ENCODE results near the gene MRPS18A.
"Not testable (repeated sequence)": the region's sequence is repeated elsewhere in the genome, so short reads cannot be mapped to it uniquely, and the experiment has no call there.

Gene MRPS18A

DNA sequence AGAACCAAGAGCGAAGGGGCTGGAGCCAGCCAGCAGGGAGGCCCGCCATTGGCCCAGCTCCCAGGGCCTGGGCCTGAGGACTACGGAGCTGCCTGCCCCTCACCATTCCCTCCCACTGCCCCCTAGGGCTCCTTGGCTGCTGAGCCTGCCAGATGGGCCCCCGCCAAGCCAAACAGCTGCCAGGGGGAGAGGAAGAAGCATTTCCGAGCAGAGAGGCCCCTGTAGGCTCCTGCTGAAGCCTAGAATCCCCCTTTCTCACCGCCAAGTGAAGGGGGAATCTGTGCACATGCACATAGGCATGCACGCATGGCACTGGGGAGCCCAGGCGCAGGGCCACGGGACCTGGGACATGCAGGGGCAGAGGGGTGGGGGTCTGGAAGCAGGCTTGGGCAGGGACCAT lies 28.5 kb upstream of the MRPS18A start:
- DNase-seq = no peak

DNA sequence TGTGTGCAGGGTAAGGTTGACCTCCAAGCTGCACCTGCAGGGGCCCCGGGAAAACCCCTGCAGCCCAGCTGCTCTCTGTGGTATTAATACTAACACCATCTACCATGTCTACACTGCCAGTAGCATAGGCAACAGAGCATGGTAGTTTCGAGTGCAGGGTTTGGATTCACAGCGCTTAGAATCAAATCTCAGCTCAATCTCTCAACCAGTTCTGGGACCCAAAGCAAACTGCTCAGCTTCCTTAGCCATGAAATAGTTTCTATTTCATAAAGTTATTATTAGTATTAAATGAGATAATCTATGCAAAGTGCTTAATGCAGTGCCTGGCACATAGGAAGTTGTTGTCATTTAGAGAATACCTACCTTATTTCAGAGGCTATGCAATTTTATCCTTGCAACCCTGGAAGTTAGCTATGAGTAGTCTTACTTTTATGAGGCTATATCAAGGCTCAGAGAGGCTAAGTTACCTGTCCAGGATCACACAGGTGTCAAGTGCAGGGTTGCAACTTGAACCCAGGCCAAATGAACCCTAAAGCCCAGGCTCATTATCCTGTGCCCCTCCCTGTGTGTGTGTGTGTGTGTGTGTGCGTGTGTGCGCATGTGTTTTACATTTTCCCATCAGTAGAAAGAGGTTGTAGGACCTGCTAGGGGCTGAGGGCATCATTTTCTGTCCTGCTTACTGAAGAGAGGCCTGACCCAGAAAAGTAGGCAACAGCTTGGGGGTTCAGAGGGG lies 27.6 kb upstream of the MRPS18A start:
- DNase-seq = no peak

DNA sequence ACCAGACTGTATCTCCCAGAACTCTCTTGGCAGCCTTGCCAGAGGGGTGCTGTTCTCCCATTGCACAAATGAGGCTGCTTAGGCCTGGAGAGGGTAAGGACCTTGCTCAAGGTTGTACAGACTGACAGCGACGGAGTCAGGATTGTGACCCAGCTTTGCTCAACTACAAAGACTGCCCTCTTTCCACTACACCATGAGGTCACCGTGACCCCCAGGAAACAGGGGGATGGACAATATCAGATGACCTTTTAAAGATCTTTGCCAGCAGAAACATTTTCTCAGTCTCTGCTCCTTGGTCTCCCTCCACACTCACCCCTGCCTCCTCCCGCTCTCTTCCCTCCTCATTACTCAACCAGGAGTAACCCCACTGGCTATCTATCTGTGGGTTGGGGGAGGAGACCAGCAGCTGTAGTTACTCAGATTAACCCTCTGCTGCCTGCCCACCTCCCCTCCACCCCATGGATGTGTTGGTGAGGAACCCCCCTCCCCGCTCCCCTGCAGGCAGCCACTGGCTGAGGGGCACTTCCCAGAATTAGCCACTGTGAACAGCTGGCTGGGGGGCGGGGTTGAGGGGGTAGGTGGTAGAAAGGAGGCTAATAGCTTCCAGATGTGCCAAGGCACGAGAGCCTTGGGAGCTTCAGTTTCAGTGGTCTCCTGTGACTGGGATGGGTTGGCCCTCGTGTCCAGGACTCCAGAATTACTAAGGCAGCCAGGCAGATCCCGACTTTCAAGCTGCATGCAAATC lies 26.9 kb upstream of the MRPS18A start:
- DNase-seq = no peak

DNA sequence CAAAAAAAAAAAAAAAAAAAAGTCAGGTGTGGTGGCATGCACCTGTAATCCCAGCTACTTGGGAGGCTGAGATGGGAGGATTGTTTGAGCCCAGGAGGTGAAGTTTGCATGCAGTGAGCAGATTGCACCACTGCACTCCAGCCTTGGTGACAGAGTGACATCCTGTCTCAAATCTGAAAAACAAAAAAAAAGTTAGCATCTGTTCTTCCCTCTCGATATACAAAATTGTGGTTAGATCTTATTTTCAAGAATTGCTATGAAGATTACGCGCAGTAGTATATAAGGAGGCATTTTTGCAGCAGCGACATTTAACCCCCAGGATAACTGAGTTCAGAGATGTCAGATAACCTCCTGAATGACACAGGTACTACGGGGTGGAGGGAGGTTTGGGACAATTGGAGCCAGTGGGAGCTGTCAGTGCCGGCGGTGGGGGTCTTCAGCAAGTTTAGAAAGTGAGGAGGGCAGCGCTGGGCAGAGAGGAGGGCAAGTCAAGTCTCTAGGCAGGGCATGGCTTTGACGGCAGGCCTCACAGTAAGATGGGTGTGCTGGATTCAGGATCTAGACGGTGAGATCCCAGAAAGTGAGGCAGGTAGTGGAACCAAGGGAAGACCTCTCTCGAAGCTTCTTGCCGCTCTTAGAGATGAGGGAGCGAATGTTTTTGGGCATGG lies 26.2 kb upstream of the MRPS18A start:
- no peak for DNase-seq

DNA sequence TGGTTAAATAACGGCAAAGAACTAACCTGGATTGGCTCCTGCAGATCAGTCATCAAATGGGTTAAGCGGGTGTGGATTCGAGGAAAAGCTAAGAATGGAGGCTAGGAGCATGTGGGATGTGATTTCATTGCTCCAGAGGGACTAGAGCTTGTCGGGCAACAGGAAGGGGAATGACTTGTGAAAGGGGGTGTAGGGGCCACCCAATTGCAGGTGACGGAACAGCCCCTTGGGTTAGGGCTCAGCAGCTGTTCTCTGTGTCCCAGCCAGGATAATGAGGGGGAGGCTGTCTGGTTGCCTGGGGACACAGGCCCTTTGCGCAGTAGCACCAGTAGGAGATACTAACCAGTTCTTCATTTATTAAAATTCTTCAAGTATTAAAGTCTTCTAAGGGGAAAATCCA lies 25.0 kb upstream of the MRPS18A start:
- no peak for DNase-seq

DNA sequence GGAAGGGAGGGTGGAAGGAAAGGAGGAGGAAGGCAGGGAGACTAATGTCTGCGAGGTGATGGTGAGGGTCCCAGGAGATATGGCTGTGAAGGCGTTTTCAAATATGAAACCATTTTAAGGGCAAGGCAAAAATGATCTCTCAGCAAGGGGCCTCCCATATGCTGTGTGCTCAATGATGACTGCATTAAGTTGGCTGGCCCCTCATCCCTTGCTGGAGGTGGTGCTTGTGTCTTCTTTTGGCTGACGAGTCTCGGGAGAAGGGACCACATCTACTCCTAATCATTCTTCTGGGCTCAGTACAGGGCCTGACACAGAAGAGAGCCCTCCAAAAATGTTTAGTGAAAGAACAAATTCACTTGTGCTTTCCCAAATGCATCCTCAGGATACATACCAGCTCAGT lies 23.0 kb upstream of the MRPS18A start:
- no peak for DNase-seq

DNA sequence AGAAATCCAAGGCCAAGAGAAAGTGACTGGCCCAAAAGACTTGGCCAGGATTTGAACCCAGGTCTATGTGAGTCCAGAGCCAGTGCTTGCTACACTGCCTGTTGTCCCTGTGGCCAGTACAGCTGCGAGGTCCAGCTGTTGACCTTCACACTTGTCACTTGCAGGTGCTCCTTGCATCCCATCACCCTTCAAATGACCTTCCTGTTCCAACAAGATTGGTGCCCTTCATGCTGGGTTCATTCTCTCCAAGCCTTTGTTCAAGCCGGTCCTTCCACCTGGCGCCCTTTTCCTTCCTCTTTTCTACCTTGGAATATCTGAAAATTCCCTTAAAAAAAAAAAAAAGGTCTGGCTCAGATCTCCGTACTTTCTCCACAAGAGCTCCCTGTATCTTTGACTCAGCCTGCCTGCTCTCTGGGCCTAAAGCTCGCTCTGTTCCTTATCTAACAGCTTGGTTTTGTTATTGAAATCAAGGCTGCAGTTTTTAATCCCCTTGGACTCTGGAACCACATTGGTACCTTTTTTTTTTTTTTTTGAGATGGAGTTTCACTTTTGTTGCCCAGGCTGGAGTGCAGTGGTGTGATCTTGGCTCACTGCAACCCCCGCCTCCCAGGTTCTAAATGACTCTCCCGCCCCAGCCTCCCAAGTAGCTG lies 22.2 kb upstream of the MRPS18A start:
- no peak for DNase-seq

DNA sequence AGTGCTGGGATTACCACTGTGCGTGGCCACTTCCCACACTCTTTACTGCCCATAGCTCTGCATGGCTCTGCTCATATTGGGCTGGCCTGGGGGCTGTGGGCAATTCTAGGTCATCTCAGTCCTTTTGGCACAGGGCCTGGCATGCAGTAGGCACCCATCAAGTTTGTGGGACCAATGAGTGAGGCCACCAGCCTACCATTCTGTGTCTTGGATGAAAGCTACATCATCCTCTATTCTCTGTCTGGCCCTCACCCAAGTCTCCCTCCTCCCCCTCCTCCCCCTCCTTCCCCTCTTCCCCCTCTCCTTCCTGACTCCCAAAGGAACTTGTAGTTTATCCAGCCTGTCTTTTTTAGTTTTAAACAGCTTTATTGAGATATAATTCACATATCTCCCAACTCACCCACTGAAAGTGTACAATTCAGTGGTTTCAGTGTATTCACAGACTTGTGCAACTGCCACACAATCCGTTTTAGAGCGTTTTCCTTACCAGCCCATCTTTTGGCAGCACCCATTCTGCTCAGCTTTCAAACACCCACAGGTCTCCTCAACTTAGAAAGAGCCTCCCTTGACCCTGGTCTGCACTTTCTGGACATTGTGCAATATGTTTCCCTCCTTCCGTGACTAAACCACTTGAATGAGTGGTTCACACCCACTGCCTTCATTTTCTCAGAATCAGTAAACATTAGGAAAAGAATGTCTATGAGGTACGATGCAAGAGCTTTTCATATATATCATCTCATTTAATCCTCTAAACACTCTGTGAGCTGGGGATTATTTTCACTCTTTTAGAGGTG lies 21.5 kb upstream of the MRPS18A start:
- no peak for DNase-seq

DNA sequence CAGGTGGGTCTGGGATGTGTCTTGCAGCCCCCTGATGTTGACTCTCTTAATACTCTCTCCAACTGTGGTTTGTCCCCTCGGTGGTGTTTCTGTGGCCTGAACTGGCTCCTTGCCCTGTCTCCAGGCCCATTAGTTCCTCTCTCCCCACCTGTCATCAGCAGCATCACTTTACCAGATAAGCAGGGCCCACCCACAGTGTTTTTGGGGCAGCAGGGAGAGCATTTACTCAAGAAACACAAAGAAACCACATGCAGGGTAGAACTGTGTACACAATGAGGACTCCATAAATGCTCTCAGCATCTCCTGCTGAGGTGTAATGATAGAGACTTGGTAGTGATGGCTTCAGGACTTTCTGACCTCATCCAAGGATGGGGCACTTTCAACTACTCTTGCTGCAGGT lies 20.2 kb upstream of the MRPS18A start:
- no peak for DNase-seq

DNA sequence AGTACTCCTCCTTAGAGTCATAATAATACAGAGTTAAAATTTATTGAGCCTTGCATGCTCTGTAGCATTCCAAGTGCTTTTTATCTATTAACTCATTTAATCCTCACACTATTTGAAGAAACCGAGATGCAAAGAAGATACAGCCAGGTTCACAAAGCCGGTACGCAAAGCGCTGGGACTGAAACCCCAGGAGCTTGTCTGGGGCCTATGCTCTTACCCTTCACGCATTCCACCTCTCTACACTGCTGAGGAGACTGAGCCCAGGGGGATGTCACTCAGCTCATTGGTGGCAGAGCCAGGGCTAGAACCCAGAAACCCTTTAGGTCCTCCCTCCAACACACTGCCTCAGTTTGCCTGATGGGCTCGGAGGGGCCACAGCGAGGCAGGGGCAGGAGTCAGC lies 19.7 kb upstream of the MRPS18A start:
- no peak for DNase-seq

DNA sequence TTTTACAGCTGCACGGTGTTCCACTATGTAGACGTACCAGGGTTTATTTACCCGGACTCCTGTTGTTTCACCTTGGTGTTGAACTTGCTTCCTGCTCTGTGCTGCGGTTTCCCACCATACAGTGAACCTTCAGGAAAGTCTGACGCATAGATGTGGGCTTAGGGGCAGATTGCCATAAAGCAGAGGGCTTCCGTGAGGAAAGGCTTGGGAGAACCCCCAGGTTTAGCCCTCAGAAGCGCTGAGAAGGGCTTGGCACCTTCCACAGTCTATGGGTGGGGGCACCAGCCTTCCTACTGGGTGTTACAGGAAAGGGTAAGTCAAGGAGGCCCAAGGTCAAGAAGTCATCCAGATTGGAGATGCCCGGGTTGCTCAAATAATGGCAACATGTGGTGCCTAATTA lies 19.2 kb upstream of the MRPS18A start:
- DNase-seq = no peak

DNA sequence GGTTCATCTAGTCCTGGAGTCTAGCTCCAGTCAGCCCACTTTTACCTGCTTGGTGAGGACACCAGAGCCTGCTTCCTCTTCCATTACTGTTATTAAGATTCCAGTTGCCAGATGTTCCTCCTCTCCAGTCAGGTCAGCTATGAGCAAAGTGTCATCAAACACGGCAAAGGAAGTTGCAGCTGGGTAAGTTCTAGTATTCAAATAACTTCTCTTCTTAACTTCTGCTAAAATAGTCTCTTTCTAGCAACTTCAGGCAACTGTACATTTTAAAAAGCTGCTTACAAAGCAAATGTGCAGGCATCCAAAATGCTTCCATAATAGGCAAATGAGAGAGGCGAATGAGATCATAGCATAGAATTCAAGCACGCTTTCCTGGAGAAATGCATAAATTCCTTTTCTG lies 18.4 kb upstream of the MRPS18A start:
- no peak for DNase-seq

DNA sequence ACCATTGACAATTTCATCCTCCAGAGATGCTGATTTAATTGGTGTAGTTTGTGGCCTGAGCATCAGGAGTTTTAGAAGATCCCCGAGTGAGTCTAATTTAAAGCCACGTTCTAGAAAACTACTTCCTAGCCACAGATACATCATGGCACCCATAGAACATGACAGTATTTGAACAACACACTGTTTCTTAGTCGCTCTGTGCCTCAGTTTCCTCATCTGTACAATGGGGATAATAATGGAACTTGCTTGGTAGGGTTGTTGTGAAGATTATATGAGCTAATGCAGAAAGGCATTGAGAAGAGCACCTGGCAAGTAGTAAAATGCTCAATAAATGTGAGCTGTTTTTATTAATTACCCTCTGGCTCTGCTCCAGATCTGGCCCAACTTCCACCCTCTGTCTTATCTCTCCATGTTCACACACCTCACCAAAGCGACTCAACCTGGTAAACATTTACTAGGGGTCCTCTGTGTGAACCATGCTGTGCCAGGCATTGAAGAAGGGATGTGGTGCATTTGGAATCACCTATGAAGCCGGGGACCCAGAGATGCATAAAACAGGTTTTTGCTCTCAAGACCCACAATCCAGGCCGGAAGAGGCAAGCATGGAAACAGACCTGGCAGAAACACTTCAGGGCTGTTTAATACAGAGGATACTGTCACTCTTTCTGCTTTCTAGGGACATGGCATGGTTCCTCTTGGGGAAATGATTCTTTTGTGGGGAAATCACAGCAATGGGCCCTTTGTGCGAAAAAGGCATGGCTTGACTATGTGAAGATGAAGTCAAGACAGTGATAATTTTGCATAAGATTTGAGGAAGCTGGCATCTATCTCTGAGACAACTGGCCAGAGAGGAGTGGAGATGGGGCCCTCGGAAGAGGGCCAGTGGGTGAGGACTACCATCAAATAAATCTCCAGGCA lies 16.2 kb upstream of the MRPS18A start:
- no peak for DNase-seq

DNA sequence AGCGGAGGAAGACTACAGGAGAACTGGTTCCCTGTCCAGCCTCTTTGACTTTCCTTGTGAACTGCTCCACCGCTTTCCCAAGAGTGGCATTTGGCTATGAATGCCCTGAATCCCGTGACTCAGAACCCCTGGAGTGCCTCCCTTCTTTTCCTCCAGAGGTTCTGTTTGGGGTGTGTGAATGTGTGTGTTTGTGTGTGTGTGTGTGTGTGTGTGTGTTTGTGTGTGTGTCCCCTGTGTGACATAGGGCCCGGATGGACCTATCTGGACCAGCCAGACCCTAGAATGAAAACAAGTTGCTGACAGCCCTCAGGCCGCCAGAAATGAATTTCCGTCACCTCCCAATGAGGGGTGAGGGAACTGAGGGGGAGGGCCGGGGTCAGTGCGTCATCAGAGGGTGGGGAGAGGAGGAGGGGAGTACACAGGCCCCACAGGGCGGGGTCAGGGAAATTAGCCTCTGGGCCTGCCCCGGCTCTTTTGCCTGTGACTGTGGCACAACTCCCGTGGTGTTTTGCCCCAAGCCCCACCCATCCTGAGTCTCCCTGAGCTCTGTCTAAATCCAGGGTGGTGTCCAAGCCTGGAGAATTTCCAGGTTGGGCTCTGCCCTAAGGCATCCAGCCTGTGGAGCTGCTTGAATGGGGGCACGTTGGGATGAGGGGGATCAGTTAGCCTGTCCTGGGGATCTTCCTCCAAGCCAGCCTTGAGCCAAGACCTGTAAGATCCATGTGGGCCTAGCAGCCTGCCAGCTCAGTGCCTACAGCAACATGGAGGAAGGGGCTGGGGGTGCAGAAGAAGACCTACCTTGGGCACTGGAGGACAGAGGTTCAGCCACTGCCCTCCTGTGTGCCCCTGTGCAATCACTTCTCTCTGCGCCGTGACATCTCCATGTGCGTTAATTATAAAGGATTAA lies 15.2 kb upstream of the MRPS18A start:
- peak; percentile 16 for DNase-seq

DNA sequence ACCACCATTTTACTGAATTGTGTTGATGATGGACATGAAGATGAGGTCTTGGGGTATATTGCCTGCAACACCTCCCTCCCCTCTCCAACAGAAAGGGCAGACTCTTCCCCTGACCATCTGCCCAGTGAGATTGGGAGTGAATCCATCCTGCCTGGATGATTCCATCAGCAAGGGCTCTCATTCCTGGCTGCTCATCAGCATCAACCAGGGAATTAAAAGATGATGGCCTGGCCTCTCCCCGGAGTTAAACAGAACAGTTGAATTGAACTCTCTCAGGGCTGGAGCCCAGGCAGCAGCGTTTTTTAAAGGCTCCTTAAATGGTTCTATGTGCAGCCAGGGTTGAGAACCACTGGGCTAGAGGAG lies 14.6 kb upstream of the MRPS18A start:
- DNase-seq = no peak

DNA sequence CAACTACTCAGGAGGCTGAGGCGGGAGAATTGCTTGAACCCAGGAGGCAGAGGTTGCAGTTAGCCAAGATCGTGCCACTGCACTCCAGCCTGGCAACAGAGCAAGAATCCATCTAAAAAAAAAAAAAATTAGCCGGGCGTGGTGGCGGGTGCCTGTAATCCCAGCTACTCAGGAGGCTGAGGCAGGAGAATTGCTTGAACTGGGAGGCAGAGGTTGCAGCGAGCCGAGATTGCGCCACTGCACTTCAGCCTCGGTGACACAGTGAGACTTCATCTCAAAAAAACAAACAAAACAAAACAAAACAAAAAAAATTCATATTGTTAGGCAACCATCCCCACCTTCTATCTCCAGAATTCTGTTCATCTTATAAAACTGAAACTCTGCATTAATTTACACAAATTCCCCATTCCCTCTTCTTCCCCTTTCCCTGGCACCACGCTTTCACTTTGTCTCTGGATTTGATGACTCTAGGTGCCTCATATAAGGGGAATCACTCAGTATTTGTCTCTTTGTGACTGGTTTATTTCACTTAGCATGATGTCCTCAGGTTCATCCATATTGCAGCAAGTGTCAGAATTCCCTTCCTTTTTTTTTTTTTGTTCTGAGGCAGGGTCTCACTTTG lies 13.5 kb upstream of the MRPS18A start:
- DNase-seq = not testable (repeated sequence)

DNA sequence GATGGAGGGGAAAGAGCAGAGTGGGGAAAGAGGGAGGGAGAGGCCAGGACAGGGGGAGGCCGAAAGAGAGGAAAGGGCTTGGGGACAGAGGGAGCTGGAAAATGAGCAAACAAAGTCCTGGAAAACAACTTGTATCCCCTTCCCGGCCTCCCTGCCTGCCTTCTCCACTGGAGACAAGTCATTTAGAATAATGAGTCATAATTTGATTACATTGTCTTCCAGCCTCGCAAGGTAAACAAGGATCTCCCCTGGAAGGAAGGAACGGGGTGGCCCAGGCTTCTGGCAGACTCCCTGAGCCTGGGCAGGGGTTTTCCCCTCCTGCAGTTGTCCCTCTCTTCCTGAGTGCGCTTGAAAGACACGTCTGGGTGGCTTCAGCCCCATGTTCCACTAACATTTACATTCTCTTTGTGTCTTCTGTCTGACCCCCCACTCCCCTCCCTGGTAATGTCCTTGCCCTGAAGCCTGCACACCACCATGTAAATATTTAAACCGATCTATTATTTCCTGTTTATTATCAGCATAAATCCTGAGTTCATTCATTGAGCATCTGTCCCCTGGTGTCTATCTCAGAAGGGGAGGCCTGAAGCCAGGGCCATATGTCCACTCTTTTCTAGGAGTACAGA lies 12.1 kb upstream of the MRPS18A start:
- DNase-seq = no peak

DNA sequence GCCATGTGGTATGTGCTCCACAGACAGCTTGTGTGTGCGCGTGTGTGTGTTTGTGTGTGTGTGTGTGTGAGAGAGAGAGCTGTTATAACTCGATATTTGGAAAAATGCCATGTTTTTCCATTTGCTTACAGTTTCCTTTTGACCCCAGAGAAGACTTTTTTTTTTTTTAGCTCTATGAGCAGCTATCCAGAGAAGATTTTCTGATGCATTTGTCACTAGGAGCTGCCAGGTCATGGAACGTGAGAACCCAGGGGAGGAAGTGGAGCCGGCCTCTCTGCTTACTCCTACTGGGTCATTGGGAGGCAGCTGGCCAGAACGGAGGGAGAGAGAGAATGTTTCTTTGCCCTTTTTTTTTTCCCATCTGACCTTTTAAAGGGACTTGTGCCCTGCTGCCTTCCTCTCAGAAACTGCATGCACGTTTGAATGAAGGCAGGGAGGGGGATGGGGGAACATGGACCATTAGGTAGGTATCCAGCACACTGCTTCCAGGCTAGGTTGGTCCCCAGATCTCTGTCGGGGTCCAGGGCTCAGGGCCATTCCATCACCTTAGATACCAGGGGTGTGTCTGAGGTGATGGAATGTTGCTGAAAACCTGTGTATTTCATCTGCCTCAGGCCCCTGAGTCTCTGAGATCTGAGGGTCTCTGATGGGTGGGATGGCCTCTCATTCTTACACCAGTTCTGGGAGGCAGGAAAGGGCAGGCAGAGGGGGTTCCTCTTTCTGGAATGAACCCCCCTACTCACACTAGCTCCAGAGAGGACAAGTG lies 11.2 kb upstream of the MRPS18A start:
- no peak for DNase-seq

DNA sequence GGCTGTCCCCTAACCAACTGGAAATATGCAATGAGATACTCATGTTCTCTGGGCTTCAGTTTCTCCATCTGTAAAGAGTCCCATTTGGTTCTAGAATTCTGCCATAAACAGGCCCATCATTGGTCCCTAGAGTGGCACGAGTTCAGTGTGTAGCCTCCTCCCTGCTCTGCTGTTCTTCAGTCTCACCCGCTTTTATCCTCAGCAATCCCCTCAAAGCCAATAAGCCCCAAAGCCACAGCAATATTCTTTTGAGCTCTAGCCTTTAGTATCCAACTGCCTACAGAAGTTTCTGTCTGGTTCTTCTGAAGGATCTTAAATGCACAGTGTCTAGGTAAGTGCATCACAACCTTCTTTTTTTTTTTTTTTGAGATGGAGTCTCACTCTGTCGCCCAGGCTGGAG lies 9.8 kb upstream of the MRPS18A start:
- DNase-seq = no peak
